NCI-H1105 (cell line): ENCODE measurements around the gene CLIP1.
A peak's percentile ranks its signal among the peaks of the same experiment; 100 is the strongest.
"Not testable (repeated sequence)": the region's sequence is repeated elsewhere in the genome, so short reads cannot be mapped to it uniquely, and the experiment has no call there.

Experiments used
- DNase-seq: peaks from one replicate; lab custom pipeline; 2025; lab: John Stamatoyannopoulos, UW

CLIP1 gene

DNA sequence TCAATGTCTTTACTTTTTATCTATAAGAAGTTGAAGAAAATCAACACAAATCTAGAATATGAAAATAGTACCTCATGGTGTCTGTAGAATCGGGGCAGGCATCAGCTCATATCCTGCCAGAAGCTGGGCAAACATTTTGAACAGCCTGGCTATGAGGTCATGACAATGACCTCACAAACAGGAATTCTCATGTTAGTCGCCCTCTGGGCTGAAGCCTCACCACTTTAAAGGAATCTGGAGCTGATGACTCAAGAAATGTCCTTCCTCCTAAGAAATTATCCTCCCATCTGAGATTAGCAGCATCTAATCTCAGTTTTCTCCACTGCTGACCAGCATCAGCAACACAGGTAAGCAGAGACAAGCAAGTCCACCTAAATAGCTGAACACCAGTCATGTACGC lies 27.1 kb downstream of the CLIP1 start:
- DNase-seq: no peak

DNA sequence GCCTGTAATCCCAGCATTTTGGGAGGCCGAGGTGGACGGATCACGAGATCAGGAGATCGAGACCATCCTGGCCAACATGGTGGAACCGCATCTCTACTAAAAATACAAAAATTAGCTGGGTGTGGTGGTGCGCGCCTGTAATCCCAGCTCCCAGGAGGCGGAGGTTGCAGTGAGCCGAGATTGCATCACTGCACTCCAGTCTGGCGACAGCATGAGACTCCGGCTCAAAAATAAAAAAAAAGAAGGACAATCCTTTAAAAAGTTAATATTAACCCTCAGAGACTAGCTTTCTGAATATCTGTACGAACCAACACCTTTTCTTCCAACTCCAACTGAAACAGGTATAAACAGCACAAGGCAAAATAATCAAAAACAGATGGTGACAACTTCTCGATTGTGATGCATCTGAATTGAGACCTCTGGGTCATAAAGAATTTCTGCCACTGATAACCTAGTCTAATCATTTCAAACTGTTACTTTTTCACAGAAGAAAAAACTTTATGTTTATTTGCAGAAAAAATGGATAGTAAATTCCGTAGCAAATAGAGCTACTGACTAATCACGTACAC lies 27.8 kb downstream of the CLIP1 start:
- DNase-seq: no peak

DNA sequence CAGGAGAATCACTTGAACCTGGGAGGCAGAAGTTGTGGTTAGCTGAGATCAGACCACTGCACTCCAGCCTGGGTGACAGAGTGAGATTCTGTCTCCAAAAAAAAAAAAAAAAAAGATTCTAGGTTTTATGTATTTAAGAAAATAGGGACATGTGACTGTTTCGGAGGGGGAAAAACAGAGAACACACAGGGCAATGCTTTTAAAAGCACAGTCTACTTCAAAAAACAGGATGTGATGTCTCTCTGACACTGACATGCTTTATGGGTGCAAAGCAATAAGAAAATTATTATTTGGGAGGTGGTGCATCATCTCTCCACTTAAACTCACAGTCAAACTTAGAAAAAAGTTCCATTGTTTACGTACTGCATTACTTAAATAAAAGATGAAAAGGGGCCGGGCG lies 28.7 kb downstream of the CLIP1 start:
- no peak for DNase-seq

DNA sequence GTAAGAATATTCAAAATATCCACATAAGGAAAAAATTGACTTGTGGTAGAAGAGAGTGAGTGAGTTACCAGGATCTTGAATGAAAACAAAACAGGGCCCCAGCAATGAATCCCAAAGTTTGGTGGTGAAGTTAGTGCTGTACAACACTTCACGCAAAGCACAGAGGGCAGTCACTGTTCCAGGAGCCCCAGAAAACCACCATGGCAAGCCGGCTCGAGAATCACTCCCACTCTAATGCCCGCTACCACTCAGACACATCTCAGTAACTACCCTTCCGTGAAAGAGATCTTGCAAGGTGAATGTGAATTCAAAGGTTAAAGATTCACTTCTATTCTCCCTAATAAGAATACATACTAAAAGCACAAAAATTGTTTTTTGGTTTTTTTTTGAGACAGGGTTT lies 30.1 kb downstream of the CLIP1 start:
- DNase-seq: no peak

GRCh38 chr12:122389677-122390076 lies 32.8 kb downstream of the CLIP1 start:
- DNase-seq: no peak

GRCh38 chr12:122387887-122388286 lies 34.6 kb downstream of the CLIP1 start:
- DNase-seq: no peak

DNA sequence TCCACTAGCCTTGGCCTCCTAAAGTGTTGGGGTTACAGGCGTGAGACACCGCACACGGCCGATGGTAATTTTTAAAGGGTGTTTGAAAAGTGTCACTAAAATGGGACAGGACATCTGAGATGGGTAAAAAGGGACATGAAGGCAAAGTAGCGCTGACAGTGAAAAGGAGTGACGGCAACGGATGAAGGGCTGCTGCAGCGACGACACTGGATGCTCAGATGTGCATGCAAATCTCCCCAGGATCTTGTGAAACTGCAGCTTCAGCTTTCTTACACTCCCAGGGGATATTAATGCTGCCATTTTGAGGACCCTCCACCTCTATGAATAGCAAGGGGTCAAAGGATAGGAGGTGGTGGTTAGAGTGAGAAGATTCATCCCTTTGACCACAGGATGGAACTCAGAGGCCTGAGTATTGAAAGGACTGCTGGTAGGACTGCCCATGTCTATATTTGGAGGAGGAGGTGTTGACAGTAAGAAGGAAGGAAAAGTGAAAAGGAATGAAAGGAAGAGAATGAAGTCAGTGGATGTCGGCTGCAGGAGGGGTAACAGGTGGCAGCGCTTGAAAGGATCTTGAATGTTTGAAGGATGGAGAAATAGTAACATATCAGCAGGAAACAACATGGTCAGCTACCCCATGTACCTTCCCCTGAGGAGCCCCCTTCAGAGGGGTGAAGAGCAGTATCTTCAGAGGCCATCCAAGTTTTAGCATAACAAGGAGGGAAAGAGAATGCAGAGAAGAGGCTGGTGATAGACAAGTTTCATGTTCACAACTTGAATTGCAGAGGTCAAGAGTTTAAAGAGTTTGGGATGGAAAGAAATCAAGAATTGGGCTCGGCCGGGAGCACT lies 37.1 kb downstream of the CLIP1 start:
- no peak for DNase-seq

DNA sequence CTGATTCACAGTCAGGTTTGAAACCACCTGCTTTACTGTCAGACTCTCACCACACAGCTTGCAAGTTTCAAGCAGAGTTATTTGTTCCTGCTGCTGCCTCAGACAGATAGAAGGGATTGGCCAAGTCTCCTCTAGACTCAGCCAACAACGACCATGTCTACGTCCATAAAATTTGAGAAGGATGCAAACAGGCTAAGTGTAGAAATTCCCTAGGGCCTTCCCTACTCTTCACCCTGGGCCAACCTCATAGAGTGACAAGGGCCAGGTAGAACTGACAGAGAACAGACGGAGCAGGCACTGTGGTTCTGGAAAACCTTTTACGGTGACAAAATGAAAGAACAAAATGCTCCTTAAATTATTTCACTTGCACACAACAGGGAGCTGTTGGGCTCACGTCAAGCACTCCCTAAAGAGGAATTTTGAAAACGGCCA lies 39.5 kb downstream of the CLIP1 start:
- DNase-seq: no peak

- no peak for DNase-seq
Measured at GRCh38 chr12:122381021-122381420, 41.4 kb downstream of the CLIP1 start.

DNA sequence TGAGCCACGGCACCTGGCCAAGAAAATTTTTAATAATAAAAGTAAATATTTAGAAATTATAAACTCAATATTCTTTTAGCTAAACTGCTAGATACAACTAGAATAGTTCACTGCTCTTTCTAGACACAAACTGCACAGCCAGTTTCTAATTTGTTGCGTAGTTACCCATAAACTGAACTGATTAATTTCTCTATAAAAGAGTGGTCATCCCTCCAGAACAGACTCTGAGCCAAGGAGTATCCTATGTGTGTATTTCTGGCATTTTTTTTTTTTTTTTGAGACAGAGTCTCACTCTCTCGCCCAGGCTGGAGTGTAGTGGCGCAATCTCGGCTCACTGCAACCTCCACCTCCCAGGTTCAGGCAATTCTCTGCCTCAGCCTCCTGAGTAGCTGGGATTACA lies 45.7 kb downstream of the CLIP1 start:
- not testable (repeated sequence) for DNase-seq

DNA sequence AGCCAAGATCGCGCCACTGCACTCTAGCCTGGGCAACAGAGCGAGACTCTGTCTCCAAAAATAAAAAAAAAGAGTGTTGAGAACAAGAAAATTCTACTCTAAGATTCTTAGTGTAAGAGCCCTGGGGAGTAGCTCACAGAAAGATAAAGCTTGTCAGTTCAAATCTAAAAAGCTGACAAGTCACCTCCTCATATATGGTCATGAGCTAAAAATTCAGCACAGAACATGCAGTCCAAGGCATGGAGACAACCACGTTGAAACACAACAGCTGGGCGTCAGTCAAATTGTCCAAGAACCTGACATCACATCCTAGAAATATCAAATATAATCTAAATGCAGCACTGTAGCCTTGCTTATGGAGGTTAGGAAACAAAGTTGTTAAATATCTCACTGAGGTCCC lies 47.8 kb downstream of the CLIP1 start:
- no peak for DNase-seq

DNA sequence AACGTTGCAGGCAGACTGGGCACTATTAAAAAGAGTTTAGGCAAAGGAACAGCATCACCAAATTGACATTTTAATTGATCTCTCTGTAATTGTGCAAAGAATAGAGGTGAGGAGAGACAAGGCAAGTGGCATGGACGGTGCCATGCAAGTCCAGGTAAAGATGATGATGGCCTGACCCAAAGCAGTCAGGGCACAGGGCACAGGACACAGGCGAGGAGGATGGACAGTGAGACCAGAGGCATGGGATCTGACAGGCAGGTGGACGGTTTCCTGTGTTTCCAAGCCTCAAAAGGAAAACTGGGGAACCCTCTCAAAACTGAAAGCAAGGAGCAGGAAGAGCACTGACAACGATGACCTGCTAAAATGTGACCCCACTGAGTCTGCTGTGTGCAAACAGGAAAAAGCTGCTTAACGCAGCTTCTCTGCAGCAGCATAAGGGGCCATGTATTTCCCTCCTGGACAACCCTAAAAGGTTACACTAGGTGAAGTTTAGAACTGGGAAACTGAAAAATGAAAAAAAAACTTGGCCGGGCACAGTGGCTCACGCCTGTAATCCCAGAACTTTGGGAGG lies 50.9 kb downstream of the CLIP1 start:
- DNase-seq: no peak

DNA sequence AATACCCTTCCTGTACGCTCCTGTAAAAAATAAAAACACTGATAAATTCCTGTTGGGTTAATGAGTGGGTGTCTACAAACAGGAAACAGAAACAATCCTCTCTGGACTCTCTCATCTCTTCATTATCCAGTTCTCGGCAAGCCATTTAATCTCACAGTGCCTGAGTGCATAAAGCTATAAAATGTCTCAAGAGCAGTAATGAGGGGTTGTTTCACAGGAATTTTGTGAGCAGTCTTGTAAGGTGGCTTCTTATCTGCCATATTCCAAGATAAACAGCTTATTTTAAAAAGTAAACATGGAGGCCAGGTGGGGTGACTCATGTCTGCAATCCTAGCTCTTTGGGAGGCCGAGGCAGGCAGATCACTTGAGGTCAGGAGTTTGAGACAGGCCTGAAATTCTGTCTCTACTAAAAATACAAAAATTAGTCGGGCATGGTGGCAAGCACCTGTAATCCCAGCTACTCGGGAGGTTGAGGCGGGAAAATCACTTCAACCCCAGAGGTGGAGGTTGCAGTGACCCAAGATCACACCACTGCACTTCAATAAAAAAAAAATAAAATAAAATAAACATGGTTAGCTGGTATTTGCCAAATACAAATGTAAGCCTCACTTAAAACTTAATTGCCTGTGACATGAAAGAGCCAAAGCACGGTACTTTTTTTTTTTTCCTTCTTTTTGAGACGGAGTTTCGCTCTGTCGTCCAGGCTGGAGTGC lies 54.0 kb downstream of the CLIP1 start:
- no peak for DNase-seq

DNA sequence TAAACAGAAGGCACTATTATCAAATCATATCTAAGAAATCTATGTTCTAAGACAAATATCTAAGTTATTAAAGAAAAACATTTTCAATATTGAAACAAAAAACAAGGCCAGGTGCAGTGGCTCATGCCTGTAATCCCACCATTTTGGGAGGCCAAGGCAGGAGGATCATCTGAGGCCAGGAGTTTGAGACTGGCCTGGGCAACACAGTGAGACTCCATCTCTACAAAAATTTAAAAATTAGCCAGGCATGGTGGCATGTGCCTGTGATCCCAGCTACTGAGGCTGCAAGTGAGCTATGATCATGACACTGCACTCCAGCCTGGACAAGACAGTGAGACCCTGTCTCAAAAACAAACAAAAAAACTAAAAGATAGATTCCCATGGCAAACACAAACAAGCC lies 54.8 kb downstream of the CLIP1 start:
- DNase-seq: not testable (repeated sequence)

DNA sequence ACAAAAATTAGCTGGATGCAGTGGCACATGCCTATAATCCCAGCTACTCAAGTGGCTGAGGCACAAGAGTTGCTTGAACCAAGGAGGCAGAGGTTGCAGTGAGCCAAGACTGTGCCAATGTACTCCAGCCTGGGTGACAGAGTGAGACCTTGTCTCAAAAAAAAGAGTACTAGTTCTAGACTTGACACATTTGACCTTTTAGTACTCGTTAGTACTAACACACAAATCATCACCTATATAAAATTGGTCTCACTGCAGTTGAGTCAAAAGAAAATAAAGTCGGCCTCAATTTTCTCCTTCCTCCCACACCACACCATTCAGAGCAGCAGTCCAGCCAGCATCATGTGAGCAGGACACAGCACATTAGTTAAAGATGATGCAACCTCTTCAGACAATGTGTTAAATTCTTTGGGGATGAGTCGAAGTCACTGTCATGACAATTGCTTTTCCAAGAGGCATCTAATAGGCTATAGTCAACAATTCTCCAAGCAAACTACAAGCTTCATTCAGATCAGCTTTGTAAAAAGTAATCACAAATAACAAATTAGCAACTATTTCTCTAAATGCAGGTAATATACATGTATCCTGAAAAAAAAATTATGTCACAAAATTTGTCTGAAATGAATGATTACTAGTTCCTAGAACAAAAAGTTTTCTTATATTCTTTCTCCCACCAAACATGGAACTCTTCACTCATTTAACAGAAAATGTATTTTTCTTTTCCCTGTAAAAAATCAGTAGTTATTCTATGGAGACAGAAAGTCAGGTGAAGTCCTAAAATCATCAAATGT lies 55.6 kb downstream of the CLIP1 start:
- DNase-seq: no peak

DNA sequence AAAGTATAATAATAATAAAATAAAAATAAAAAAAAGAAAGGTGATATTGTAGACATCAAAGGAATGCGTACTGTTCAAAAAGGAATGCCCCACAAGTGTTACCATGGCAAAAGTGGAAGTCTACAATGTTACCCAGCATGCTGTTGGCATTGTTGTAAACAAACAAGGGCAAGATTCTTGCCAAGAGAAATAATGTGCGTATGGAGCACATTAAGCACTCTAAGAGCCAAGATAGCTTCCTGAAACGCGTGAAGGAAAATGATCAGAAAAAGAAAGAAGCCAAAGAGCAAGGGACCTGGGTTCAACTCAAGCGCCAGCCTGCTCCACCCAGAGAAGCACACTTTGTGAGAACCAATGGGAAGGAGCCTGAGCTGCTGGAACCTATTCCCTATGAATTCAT lies 57.2 kb downstream of the CLIP1 start:
- DNase-seq: not testable (repeated sequence)

- no peak for DNase-seq
Measured at GRCh38 chr12:122363782-122364181, 58.7 kb downstream of the CLIP1 start.

DNA sequence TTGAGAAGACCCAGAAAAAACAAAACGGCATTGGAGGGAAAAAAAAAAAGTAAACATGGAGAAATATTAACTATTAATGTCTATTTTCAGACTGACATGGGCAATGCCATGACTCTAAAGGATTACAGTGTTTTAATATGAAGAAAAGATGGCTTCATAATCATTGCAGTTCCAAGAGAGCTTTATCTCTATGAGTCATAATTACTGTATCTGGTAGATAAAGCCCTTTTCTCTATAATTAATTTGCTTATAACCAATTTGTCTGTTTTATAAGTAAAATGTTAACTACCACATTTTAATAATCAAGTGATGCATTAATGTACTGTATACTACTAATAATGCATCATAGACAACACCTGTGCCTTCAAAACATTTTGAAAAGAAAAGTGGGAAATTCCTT lies 59.7 kb downstream of the CLIP1 start:
- no peak for DNase-seq

DNA sequence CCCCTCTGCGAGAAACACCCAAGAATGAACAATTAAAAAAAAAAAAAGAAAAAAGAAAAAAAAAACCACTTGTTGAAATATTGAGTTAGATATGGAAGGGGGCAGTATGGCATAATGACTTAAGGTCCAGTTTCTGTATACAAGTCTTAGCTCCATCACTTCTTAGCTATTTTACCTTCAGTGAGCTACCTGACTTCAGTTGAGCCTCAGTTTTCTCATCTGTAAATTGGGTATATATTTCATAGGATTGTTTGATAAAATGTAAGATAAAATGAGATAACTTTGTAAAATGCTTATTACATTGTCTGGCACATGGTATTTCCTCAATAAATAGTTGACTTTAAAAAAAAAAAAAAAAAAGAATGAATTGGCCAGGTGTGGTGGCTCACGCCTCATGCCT lies 64.1 kb downstream of the CLIP1 start:
- not testable (repeated sequence) for DNase-seq

GRCh38 chr12:122357536-122357935 lies 64.9 kb downstream of the CLIP1 start:
- DNase-seq: not testable (repeated sequence)

GRCh38 chr12:122356991-122357390 lies 65.5 kb downstream of the CLIP1 start:
- DNase-seq: not testable (repeated sequence)

- peak; percentile 47 for DNase-seq
Measured at GRCh38 chr12:122356192-122356635, 66.3 kb downstream of the CLIP1 start.
